Activated CD4-positive, alpha-beta T cell treated with anti-CD3 and anti-CD28 coated beads, Interleukin-10, Interleukin-2, amounts not matched to agents 100 ng/mL and 50 ng/mL, durations not matched to agents 16 hours and 8 hours (primary cell): ENCODE measurements around the gene N4BP2.
A peak's percentile ranks its signal among the peaks of the same experiment; 100 is the strongest.

ENCODE experiments used
- DNase-seq: peaks from one replicate; pipeline ENCODE4 v3.0.0-alpha.2; 2020

N4BP2 gene

GRCh38 chr4:40164459-40164858, 107.8 kb downstream of the N4BP2 start:
- no peak for DNase-seq

DNA sequence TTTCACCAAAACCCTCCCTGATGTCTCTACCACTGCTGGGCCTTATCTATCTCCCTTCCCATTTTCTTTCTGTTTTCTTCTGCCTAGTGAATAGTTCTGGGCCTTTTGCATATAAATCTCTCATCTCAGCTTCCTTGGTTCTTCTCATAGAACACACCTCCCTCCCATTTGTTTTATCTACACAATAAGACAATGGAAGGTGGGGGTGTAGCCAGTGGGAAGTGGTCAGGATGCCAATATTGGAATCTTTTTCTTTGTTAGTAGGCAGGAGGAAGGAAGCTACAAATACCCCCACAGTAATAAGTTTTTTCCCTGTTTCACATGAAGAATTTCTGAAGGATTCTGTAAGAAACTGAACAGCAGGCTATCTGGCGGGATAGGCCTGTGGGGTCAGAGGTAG, 109.3 kb downstream of the N4BP2 start:
- DNase-seq, result no peak

GRCh38 chr4:40168070-40168469, 111.4 kb downstream of the N4BP2 start:
- no peak for DNase-seq

GRCh38 chr4:40170588-40170987, 113.9 kb downstream of the N4BP2 start:
- DNase-seq, result no peak

DNA sequence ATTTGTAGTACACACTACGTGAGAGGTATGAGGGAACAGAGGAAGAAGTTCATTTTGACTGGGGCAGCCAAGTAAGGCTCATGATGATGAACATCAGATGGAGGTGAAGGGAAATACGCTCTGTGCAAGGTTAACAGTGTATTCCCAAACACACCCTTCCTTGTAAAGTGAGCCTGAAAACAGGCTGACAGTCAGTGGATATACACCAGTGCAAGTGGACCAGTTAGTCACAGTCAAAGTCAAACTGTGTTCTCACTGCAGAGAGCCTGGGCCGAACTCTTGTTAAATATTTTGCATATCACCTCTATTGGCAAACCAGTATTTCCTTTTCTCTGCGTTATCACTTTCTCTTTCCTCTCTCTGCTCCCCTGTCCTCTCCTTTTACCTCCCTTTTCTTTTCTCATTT, 116.8 kb downstream of the N4BP2 start:
- no peak for DNase-seq

DNA sequence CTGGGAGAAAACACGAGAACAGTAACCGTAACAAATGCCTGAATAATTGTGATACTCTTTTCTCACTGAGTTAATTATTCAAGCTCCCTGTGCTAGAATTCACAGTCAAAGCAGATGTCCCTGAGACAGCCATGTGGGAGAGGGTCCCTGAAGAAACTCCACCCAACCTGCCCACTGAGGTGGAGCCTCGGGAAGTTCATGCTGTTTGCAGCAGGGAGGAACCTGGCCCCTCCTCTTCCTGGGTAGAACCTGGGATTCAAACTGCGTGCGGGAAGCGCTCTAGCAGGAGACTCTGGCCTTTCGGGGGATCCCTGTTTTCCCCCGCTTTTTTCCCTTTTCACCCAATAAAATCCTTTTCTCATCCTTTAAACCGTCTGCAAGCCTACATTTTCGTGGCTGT, 120.0 kb downstream of the N4BP2 start:
- DNase-seq, result no peak

DNA sequence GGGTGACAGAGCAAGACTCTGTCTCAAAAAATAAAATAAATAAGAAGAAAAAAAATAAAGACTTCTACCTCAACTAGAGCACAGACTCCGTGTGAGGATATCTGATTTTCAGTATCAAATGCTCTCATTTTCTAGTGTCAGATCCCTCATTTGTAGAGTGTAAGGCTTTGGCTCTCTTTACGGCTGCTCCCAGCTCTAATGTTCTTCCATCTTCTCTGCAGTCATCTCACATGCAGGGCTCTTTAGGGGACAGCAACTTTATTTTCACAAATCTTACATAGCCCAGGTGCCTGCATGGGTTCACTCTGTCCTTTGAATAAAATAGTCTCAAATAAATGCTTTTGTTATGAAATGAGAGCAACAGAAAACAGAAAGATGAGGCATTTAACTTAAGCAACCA, 120.9 kb downstream of the N4BP2 start:
- no peak for DNase-seq

GRCh38 chr4:40178672-40179071, 122.0 kb downstream of the N4BP2 start:
- no peak for DNase-seq

DNA sequence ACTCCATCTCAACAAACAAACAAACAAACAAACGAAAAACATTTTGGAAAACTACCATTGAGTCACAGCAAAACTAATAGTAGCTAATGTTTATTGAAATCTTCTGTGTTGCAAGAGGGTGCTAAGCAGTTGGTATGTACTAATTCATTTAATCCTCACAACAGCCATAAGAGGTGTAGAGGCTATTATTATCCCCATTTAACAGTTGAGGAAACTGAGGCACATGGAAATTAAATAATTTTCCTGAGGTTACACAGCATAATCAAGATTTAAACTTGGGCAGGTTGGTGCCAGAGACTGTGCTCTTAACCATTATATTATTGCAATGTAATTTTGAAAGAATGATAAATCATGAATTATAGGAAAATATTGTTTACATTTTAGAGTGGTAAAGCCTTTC, 122.7 kb downstream of the N4BP2 start:
- no peak for DNase-seq

DNA sequence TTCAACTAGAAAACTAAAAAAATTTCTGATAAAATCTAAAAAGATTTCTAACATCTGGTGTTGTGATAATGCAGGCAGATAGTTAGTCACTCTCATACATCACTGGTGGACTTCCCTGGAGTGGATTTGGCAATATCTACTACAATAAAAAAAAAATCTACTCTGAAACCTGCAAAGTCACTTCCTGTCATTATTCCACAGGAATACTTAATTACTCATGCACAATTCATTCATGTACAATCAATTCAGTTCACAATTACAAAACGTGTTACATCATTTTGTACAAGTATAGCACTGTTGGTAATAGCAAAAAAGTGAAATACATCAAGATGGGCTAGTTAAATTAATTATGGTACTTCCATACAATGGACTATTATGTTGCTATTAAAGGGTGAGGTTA, 123.7 kb downstream of the N4BP2 start:
- DNase-seq, result no peak

DNA sequence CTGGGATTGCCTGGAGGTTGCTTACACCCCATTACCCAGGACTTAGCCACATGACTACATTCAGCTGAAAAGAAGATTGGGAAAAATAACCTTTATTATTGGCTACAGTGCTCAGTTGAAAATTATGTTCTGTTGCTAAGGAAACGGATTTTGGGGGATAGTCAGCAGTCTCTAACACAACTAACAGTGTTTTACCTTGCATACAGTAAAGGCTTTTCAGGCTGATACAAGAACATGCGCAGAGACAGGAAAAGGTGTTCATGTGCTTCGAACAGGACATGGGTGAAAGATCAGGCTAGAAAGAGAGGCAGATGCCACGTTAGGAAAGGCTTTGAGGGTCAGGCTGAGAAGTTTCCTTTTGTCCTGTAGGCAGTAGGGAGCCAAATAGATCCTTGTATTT, 125.4 kb downstream of the N4BP2 start:
- DNase-seq, result no peak

DNA sequence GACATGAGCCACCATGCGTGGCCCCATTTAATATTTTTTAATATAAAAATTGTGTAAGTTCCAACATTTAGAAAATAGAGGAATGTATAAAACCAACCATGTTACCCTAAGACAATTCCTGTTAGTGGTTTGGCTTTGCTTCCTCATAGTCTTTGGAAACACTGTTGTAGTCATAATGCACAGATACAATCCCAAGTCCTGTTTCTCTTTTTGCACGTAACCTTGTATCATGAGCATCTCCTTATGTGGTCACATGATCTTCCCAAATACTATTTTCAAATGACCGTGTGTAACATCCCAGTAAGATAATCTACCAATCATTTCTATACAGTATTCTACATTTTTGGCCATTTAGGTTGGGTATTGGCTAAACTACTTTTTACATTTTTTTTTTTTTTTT, 126.3 kb downstream of the N4BP2 start:
- DNase-seq, result no peak

GRCh38 chr4:40183615-40184411, 127.2 kb downstream of the N4BP2 start:
- peak; percentile 73 for DNase-seq

GRCh38 chr4:40185830-40186664, 129.4 kb downstream of the N4BP2 start:
- peak; percentile 54 for DNase-seq

- no peak for DNase-seq
These were observed 130.0 kb downstream of the N4BP2 start for GRCh38 chr4:40186665-40187014.

GRCh38 chr4:40187386-40187906, 130.8 kb downstream of the N4BP2 start:
- DNase-seq, result peak; percentile 68

DNA sequence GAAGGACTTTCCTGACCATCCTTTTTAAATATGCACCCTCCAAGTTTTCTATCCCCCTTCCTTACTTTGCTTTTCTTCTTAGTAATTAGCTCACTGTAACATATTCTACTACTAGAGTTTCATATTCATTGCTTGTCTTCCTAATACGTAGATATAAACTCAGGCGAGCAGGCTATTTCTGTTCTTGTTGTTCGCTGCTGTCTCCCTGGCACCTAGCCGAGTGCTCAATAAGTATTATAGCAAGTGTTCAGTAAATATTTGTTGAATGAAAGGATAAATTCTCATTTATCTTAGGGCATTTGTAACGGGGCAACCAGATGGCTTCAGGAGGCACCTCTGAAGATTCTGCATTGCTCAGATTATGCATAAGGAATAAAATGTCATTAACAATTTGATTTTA, 133.4 kb downstream of the N4BP2 start:
- DNase-seq, result no peak

- no peak for DNase-seq
These were observed 133.8 kb downstream of the N4BP2 start for GRCh38 chr4:40190465-40190864.

DNA sequence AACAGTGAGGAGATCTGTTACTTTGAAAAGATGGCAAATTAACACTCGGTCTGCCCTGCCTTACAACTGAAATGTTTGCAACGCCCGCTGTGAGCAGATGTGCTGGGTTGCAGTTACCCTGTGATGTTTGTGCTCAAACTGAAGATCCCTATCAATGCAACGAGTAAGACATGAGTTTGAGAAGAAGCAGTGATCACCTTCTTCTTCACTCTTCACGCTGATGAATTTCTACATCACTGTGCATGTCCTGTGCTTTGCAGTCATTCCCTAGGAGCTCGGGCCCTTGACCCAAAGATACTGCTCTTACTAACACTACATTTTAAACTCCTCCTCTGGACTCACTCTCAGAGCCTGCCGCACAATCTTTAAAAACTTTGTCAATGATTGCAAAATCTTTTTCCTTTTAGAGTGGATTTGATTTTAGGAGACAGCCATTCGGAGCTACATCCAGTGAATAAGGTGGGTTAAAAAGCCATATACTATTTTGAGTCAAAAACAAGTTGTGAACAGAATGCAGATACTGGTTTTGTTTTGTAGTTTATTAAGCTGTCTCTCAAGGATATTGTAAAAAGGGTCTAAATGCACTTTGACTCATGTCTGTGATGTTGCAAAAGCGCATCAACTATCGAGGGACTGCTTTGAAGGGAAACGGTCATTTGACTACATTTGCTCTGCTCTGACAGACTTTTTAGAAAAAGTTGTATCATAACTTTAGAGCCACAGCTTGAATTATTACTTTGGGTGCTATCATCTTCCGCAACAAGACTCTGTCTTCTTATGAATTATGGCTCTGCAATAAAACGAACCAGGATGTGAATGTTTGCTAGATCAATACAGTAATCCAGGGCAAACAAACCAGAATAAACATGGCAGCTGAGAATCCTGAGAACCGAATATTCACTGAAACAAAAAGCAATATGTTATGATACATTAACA, 134.5 kb downstream of the N4BP2 start:
- DNase-seq, result peak; percentile 48

DNA sequence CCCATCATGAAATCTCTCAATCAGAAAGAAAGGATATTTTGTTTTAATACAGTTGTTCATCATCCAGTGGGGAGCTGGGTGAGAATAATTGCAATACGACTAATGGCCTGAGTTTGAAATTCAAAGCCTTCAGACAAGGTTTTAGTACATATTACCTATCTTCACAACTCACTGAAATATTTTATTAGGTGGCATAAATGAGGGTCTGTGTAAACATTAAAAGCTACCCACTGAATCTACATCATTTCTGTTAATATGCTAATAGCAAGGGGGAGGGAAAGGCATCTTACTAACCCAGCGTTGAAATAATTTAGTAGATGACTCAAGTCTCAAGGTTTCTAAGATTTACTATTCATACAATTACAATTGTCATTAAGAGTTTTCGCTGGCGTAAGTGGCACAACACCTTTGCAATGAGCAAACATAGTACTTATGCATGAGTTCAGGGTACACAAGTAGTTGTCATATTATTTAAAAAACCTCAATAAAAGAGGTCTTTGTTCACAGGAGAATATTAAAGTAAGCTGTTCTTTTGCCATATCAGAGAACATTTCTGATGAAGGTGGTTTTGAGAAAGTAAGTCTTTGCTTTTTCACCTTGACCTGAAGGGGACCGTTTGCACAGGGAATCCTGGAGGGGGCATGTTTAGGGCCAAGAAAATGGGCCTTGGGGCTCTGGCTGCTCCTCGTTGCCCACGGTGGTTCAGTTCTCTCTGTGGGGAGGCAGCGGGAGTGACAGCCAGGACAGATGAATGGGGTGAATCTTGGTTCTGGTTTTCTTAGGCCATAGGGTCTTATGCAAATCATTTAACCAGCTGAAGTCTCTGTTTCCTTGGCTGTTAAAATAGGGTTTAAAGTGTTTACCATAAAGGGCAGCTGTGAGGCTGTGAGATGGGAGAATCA, 135.7 kb downstream of the N4BP2 start:
- no peak for DNase-seq

GRCh38 chr4:40193016-40193571, 136.4 kb downstream of the N4BP2 start:
- peak; percentile 63 for DNase-seq

DNA sequence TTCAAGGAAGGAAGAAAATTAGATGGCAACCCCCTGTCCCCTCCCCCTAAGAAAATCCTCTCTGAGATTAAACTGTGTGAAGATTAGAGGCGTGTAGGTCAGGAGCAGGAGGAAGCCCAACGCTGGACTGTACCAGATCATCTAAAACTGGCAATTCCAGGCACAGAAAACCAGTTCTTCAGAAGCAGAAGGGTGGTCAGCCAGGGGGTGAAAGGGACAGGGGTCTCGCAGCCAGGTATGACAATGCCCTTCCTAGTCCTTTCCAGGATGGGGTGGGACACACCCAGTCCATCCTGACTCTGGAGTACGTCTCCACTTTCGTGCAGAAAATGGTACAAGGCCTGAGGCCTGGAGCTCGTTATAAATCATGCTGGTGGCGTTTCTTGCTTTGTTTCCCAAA, 136.9 kb downstream of the N4BP2 start:
- DNase-seq, result no peak
